HCT116 (cell line): ENCODE data around the gene KMT2C. TPM values are rescaled to one million over a fixed set of nuclear protein-coding genes. Genes with fewer than 3 reads are reported as not detected.
"Not testable (repeated sequence)": the region's sequence is repeated elsewhere in the genome, so short reads cannot be mapped to it uniquely, and the experiment has no call there.

Experiments used
- ATAC-seq: fragments of 200-7000 bp; cut with Tn5 transposase; 2 replicates; pipeline ENCODE4 v1.9.1; 2020; ENCODE audit warnings: mild to moderate bottlenecking, moderate library complexity
- BruUV-seq: library from RNA; stranded (reverse); fragments of 400-500 nt; replicated peaks from 2 replicates; lab custom pipeline; 2021; lab: Mats Ljungman, UMichigan
- CTCF ChIA-PET: fragments of 300-600 bp; sonication (Branson Sonifier 250); formaldehyde crosslinking; loops from one replicate; lab custom pipeline; 2021; ENCODE audit warnings: antibody characterized with exemption; lab: Charles Lee
- POLR2A ChIA-PET: fragments of 300-600, 350-600 bp; sonication (Branson Sonifier 250); formaldehyde crosslinking; loops from one replicate; lab custom pipeline; 2021; ENCODE audit warnings: antibody characterized with exemption; lab: Charles Lee
- RAD21 ChIA-PET, 2 experiments: fragments of 300-600 bp; sonication (Branson Sonifier 250); formaldehyde crosslinking; loops; one replicate each; lab custom pipeline; 2023; ENCODE audit warnings: low total read pairs in 2 of 2; ENCODE audit not compliant: uncharacterized antibody in 2 of 2, unreplicated experiment in 2 of 2, low non-redundant PET in 1 of 2; lab: Charles Lee
- DNase-seq: peaks from one replicate; pipeline ENCODE4 v3.0.0-alpha.2; 2010; ENCODE audit warnings: low read depth, low spot score
- H2AFZ ChIP-seq: fragments of 200-600 bp; shearing (Covaris generic), sonication (generic); 2 replicates; pipeline ENCODE4 v1.6.1; 2017; ENCODE audit warnings: low read depth, mixed run types, mixed read lengths, antibody characterized with exemption, low read length; ENCODE audit not compliant: poor library complexity, severe bottlenecking
- H3K27ac ChIP-seq: 2 replicates; pipeline ENCODE4 v1.5.1; 2012; ENCODE audit warnings: low read depth, low read length
- H3K27me3 ChIP-seq: fragments of 200-600 bp; sonication (generic); 2 replicates; pipeline ENCODE4 v1.6.1; 2016; ENCODE audit warnings: mixed run types, low read length, mixed read lengths; ENCODE audit not compliant: insufficient read depth
- H3K36me3 ChIP-seq, 2 experiments: fragments of 200-500 bp in 1 of 2; fragments of 200-600 bp in 1 of 2; sonication (Bioruptor generic) in 1 of 2; sonication (generic) in 1 of 2; 2 replicates each; pipeline versions ENCODE4 v1.5.1 to v1.6.1; 2014 to 2016; ENCODE audit warnings: low read length in 2 of 2, inconsistent platforms in 1 of 2, mixed read lengths in 1 of 2, mixed run types in 1 of 2; ENCODE audit not compliant: insufficient read depth in 2 of 2, control insufficient read depth in 1 of 2
- H3K4me1 ChIP-seq, 2 experiments: fragments of 200-600 bp in 1 of 2; sonication (generic) in 1 of 2; 2 replicates each; pipeline versions ENCODE4 v1.5.1 to v1.6.1; 2012 to 2017; ENCODE audit warnings: low read length in 2 of 2, inconsistent platforms in 1 of 2, mild to moderate bottlenecking in 1 of 2, mixed read lengths in 1 of 2, mixed run types in 1 of 2, moderate library complexity in 1 of 2; ENCODE audit not compliant: insufficient read depth in 2 of 2, control insufficient read depth in 1 of 2
- H3K4me2 ChIP-seq: fragments of 200-600 bp; sonication (generic); 2 replicates; pipeline ENCODE4 v1.6.1; 2017; ENCODE audit warnings: mixed run types, low read length, mixed read lengths
- H3K4me3 ChIP-seq, 2 experiments: fragments of 200-600 bp in 1 of 2; sonication (generic) in 1 of 2; replicated peaks in 1 of 2; 2 replicates each; pipeline ENCODE4 v1.5.1; 2011 to 2016; ENCODE audit warnings: low read length in 2 of 2, control low read depth in 1 of 2, low read depth in 1 of 2, mild to moderate bottlenecking in 1 of 2, mixed read lengths in 1 of 2, mixed run types in 1 of 2
- H3K79me2 ChIP-seq: fragments of 200-600 bp; sonication (generic); 2 replicates; pipeline ENCODE4 v1.6.1; 2017; ENCODE audit warnings: mild to moderate bottlenecking, mixed run types, low read length, moderate library complexity, mixed read lengths; ENCODE audit not compliant: insufficient read depth
- H3K9ac ChIP-seq: fragments of 200-600 bp; sonication (generic); 2 replicates; pipeline ENCODE4 v1.6.1; 2016; ENCODE audit warnings: low read length, mixed read lengths
- H3K9me2 ChIP-seq: fragments of 200-600 bp; sonication (generic), shearing (Covaris generic); 2 replicates; pipeline ENCODE4 v1.6.1; 2017; ENCODE audit warnings: mixed run types, mild to moderate bottlenecking, moderate library complexity; ENCODE audit not compliant: insufficient read depth
- H3K9me3 ChIP-seq, 2 experiments: fragments of 200-500 bp in 1 of 2; fragments of 200-600 bp in 1 of 2; sonication (Bioruptor generic) in 1 of 2; sonication (generic) in 1 of 2; 2 replicates each; pipeline ENCODE4 v1.6.1; 2014 to 2017; ENCODE audit warnings: low read length in 2 of 2, mixed read lengths in 2 of 2, inconsistent platforms in 1 of 2, low read depth in 1 of 2, mild to moderate bottlenecking in 1 of 2, mixed run types in 1 of 2, moderate library complexity in 1 of 2; ENCODE audit not compliant: control insufficient read depth in 1 of 2, insufficient read depth in 1 of 2
- H4K20me1 ChIP-seq: fragments of 200-600 bp; sonication (generic), shearing (Covaris generic); 2 replicates; pipeline ENCODE4 v1.6.1; 2017; ENCODE audit warnings: mixed run types, mild to moderate bottlenecking, moderate library complexity; ENCODE audit not compliant: insufficient read depth
- intact Hi-C: fragments of 100-400 bp; cut with micrococcal nuclease; formaldehyde crosslinking; loops from 2 replicates; pipeline ENCODE4 v1.10.0; 2022
- total RNA-seq: library from RNA; stranded (reverse); gene quantifications from one replicate; pipeline ENCODE4 v1.2.1, GENCODE V29; 2021; ENCODE audit not compliant: unreplicated experiment

KMT2C gene
- total RNA-seq, 1 experiment from 2014 or later, result 22.9 TPM

DNA sequence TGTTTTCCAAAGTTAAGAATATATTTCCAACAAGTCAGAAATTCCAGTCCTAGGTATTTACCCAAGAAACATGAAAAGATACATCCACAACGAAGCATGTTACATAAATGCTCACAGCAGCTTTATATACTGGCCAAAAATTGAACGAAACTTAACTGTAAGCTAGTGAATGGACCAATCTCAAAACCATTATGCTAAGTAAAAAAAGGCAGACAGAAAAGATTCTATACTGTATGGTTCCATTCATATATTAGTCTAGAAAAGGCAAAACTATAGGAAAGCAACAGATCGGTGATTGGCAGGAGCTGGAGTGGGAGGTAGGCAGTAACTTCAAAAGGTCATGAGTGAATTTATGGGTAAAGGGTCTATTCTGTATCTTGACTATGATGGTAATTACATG lies 150.8 kb downstream of the KMT2C start:
- H3K9me3 ChIP-seq, ATAC-seq, intact Hi-C loops, H3K4me3 ChIP-seq, H3K36me3 ChIP-seq, H4K20me1 ChIP-seq, H3K9ac ChIP-seq, POLR2A ChIA-PET, H3K27me3 ChIP-seq, RAD21 ChIA-PET, BruUV-seq, H3K79me2 ChIP-seq, CTCF ChIA-PET, H3K4me2 ChIP-seq, H3K9me2 ChIP-seq, H3K4me1 ChIP-seq, H3K27ac ChIP-seq, DNase-seq, H2AFZ ChIP-seq: not testable (repeated sequence)

DNA sequence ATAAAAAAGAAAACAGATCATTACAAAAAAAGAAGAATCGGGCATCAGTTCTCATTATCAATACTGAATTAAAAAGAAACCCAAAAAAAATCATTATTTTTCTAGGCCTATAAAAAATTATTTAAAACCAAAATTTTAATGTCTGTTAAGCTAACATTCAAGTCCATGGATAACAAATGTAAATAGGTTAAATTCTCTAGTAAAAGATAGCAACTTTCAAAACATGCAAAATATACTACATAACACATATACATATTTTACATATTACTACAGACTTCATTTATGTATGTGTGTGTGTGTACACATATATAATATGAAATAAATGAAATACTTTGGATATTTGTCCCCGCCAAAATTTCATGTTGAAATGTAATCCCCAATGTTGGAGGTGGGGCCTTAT lies 158.1 kb downstream of the KMT2C start:
- ATAC-seq, H3K27ac ChIP-seq, H3K79me2 ChIP-seq, DNase-seq, POLR2A ChIA-PET, H3K4me2 ChIP-seq, BruUV-seq, RAD21 ChIA-PET, H3K9me2 ChIP-seq, H3K9ac ChIP-seq, H3K4me1 ChIP-seq, H4K20me1 ChIP-seq, H3K36me3 ChIP-seq, H3K9me3 ChIP-seq, CTCF ChIA-PET, intact Hi-C loops, H2AFZ ChIP-seq, H3K4me3 ChIP-seq, H3K27me3 ChIP-seq: not testable (repeated sequence)

DNA sequence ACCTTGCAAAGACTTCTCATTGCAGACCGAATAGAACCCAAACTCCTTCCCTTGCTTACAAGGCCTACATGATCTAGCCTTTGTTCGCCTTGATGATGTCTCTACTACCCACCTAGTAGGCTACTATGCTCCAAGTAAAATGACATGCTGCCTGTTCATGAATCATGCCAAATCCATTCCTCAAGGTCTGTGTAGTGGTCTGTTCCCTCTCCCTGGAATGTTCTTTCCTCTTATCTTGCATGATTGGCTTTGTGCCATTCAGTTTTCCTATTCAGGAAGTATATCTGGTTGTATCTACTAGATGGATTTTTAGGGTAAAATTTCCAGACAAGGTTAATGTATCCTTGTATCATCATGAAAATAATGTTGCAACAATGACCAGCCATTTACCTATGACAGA lies 165.4 kb downstream of the KMT2C start:
- H3K27ac ChIP-seq, RAD21 ChIA-PET, H3K79me2 ChIP-seq, BruUV-seq, H3K36me3 ChIP-seq, ATAC-seq, DNase-seq, H3K9me2 ChIP-seq, H4K20me1 ChIP-seq, CTCF ChIA-PET, H3K9ac ChIP-seq, H3K4me1 ChIP-seq, H3K27me3 ChIP-seq, H2AFZ ChIP-seq, H3K4me2 ChIP-seq, POLR2A ChIA-PET, H3K4me3 ChIP-seq, intact Hi-C loops, H3K9me3 ChIP-seq: not testable (repeated sequence)

DNA sequence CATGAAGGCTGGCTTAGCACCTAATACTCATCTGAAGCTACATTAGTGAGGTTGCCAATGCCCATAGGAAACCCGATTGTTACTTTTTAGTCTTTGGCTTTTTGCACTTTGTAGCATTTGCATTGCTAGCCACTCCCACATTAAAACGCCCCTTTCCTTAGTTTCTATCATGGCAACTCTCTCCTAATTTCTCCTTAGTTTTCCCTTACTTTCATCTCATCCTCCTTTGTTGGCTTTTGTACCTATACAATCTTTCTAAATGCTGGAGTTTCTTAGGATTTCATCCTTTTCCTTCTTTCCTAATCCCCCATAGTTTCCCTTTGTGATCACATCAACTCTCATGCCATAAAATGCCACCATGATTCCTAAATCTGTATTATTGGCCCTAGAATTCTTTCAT lies 168.9 kb downstream of the KMT2C start:
- H3K9me3 ChIP-seq, RAD21 ChIA-PET, DNase-seq, POLR2A ChIA-PET, H3K36me3 ChIP-seq, H3K27ac ChIP-seq, BruUV-seq, ATAC-seq, H3K9ac ChIP-seq, CTCF ChIA-PET, H3K4me3 ChIP-seq, intact Hi-C loops, H3K79me2 ChIP-seq, H3K27me3 ChIP-seq, H3K9me2 ChIP-seq, H3K4me2 ChIP-seq, H4K20me1 ChIP-seq, H2AFZ ChIP-seq, H3K4me1 ChIP-seq: not testable (repeated sequence)

DNA sequence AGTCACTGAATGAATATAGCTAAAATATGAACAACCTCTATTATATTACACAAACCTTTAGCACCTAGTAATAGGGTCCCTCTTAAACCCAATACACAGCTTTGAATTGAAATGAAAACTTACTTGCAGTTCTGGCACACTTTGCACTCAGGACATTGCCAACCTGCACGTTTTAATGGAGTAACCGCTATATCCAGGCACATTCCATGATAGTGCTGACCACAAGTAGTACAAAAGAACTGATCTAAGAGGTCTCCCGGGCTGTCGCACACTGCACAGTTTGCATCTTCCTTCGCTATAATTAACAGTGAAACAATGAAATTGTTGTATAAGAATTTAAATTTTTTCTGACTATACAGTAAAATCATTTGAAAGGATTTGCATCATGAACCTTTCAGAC lies 170.9 kb downstream of the KMT2C start:
- H3K36me3 ChIP-seq, H3K27me3 ChIP-seq, H2AFZ ChIP-seq, DNase-seq, POLR2A ChIA-PET, H3K27ac ChIP-seq, intact Hi-C loops, RAD21 ChIA-PET, H3K9ac ChIP-seq, BruUV-seq, CTCF ChIA-PET, H3K4me2 ChIP-seq, H3K79me2 ChIP-seq, H4K20me1 ChIP-seq, H3K9me3 ChIP-seq, H3K9me2 ChIP-seq, H3K4me1 ChIP-seq, H3K4me3 ChIP-seq, ATAC-seq: not testable (repeated sequence)
